GM13977 (cell line): ENCODE measurements around the gene NBAS.
"Not testable (repeated sequence)": the region's sequence is repeated elsewhere in the genome, so short reads cannot be mapped to it uniquely, and the experiment has no call there.

Experiments used
- DNase-seq: peaks from one replicate; pipeline ENCODE4 v3.0.0; 2012; ENCODE audit warnings: low spot score
- CTCF ChIP-seq: IDR thresholded peaks from 2 replicates; pipeline ENCODE4 v1.5.1; 2012; ENCODE audit warnings: mild to moderate bottlenecking, control low read depth; ENCODE audit not compliant: insufficient read depth; ENCODE audit errors: extremely low read depth, missing control alignments
- in situ Hi-C: fragments of 300-500 bp; cut with MboI; formaldehyde crosslinking; loops from one replicate; pipeline ENCODE4 v1.12.0; 2022; ENCODE audit warnings: low sequenced_read_pairs, low pct_unique_long_range_greater_than_20kb, mixed read lengths, inconsistent platforms; ENCODE audit not compliant: unreplicated experiment

NBAS gene

GRCh38 chr2:15323227-15323626 lies 237.9 kb downstream of the NBAS start:
- DNase-seq = no peak
- no peak for TF ChIP-seq CTCF
- in situ Hi-C loops = no loop called here

- in situ Hi-C loops, DNase-seq: not testable (repeated sequence)
These were observed 239.7 kb downstream of the NBAS start for GRCh38 chr2:15321481-15321880.

GRCh38 chr2:15316370-15316814 lies 244.7 kb downstream of the NBAS start:
- in situ Hi-C loops = no loop called here
- no peak for TF ChIP-seq CTCF
- DNase-seq = no peak

GRCh38 chr2:15315411-15315810 lies 245.7 kb downstream of the NBAS start:
- DNase-seq = no peak
- TF ChIP-seq CTCF = no peak
- in situ Hi-C loops = no loop called here

GRCh38 chr2:15313657-15314056 lies 247.5 kb downstream of the NBAS start:
- no peak for TF ChIP-seq CTCF
- DNase-seq = peak; percentile 38
- in situ Hi-C loops = no loop called here

- in situ Hi-C loops = no loop called here
- no peak for TF ChIP-seq CTCF
- no peak for DNase-seq
These were observed 249.2 kb downstream of the NBAS start for GRCh38 chr2:15311926-15312325.

GRCh38 chr2:15311201-15311907 lies 249.8 kb downstream of the NBAS start:
- no peak for TF ChIP-seq CTCF
- in situ Hi-C loops = no loop called here
- DNase-seq = peak; percentile 25
